Astrocyte of the cerebellum (primary cell): ENCODE results near the gene TGM2.
A peak's percentile ranks its signal among the peaks of the same experiment; 100 is the strongest.

ENCODE experiments used
- DNase-seq: peaks from one replicate; pipeline ENCODE4 v3.0.0-alpha.2; 2011; ENCODE audit warnings: low read depth
- H3K4me3 ChIP-seq: 2 replicates; pipeline ENCODE4 v1.5.1; 2011; ENCODE audit warnings: mild to moderate bottlenecking, low read depth, low read length, moderate library complexity
- in situ Hi-C: cut with HindIII; loops from 2 replicates; pipeline ENCODE4 v1.10.0; 2017; ENCODE audit warnings: low sequenced_read_pairs
- TF ChIP-seq, protein P1 (sequence below): IDR thresholded peaks from 2 replicates; pipeline ENCODE4 v1.5.1; 2012; ENCODE audit warnings: low read length, low read depth, moderate library complexity, mild to moderate bottlenecking; ENCODE audit errors: missing control alignments

TGM2 gene

DNA sequence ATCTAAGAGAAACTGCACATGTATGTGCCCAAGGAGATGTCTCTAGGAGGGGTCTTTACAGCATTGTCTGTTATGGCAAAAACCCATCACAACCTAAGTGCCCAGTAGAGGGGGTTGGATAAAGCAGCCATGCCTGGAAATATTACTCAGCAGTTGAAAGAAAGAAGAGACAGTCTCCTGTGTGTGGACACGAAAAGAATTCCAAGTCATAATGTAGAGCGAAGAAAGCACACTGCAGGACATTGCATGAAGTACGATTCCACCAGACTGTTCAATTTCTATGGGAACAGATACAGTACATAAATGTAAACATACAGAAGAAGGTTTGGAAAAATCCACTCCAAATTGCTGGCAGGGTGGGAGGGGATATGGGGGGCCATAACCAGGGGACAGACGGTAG lies 7.3 kb upstream of the TGM2 start:
- DNase-seq, result peak; percentile 40
- TF ChIP-seq, protein P1, sequence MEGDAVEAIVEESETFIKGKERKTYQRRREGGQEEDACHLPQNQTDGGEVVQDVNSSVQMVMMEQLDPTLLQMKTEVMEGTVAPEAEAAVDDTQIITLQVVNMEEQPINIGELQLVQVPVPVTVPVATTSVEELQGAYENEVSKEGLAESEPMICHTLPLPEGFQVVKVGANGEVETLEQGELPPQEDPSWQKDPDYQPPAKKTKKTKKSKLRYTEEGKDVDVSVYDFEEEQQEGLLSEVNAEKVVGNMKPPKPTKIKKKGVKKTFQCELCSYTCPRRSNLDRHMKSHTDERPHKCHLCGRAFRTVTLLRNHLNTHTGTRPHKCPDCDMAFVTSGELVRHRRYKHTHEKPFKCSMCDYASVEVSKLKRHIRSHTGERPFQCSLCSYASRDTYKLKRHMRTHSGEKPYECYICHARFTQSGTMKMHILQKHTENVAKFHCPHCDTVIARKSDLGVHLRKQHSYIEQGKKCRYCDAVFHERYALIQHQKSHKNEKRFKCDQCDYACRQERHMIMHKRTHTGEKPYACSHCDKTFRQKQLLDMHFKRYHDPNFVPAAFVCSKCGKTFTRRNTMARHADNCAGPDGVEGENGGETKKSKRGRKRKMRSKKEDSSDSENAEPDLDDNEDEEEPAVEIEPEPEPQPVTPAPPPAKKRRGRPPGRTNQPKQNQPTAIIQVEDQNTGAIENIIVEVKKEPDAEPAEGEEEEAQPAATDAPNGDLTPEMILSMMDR, result peak; percentile 56
- no peak overlapping the region for H3K4me3 ChIP-seq
- in situ Hi-C loops, result no loop called here

DNA sequence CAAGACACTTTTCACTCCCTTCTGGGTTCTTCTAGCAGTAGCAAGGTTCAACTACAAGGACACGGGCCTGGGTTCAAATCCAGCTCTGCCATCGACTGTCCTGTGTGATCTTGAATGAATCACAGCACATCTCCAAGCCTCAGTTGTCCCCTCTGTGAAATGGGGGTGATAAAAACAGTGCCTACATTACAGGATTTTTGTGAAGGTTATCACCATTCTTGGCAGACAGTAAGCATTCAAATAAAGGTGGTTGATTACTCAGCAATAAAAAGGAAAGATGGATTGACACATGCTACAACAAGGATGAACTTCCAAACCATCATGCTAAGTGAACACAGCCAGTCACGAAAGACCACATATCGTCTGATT lies 6.6 kb upstream of the TGM2 start:
- in situ Hi-C loops, result no loop called here
- no peak for DNase-seq
- TF ChIP-seq, protein P1, result no peak
- H3K4me3 ChIP-seq, result no peak overlapping the region

DNA sequence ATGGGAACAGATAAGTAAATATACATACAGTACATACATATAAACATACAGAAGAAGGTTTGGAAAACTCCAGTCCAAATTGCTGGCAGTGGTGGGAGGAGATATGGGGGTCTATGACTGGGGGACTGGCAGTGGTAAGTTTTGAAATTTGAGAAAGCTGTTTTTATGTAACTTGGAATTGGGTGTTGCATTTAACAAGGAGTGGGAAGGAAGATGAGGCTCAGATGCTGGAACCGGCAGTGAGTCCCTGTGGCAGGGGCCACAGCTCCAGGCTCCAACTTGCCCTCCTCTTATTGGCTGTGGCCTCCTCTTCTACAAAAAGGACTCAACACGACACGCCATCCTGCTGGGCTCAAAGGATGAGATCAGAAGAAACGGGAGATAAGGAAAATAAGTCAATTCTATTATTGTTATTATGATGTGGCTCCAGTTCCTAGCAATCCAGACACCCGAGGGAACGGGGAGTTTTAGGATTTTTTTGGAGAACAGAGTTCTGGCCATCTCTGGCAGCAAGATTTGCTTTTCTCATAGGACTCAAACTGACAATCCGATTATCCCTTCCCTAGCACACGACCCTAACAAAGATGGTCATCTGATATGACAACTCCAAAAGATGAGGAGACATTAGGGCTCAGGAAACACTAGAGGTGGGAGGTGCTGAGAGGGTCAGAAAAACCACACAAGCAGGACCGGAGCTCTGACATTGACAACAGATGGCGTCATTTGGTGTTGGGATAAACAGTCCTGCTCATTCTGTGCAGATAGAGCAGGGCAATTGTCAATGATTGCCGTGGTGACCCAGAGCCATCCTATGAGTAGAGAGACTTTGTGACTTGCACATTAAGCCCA lies 6.0 kb upstream of the TGM2 start:
- in situ Hi-C loops, result no loop called here

DNA sequence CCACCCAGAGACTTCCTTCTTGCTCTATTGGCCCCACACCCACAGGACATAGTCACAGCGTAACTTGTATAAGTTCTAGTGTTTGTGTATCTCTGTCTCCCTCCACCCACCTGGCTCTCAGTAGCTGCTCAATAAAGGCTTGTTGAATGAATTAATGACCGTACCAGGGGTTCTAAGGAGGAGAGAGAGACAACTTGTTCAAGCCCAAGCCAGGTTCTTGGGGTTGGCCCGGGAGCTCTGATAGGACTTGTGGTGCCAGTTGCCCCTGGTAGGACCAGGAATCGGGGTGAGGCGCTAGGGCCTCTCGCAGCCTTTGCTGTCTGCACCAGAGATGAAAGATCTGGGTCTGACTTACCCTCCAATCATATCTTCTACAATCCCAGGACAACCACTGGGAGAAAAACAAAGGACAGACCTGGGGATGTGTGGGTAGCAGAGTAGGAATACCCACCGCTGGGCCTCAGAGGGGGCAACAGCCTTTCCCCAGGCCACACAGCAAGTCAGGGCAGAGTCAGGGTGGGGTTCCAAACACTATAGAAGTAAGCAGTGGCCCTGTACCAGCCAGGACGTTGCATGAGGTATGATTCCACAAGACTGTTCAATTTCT lies 5.3 kb upstream of the TGM2 start:
- in situ Hi-C loops, result no loop called here
- no peak overlapping the region for H3K4me3 ChIP-seq
- TF ChIP-seq, protein P1, result no peak
- DNase-seq, result no peak

More for the DNA sequence above, 6.0 kb upstream of the TGM2 start:
- no peak overlapping the region for H3K4me3 ChIP-seq
- TF ChIP-seq, protein P1, result no peak
- DNase-seq, result no peak

DNA sequence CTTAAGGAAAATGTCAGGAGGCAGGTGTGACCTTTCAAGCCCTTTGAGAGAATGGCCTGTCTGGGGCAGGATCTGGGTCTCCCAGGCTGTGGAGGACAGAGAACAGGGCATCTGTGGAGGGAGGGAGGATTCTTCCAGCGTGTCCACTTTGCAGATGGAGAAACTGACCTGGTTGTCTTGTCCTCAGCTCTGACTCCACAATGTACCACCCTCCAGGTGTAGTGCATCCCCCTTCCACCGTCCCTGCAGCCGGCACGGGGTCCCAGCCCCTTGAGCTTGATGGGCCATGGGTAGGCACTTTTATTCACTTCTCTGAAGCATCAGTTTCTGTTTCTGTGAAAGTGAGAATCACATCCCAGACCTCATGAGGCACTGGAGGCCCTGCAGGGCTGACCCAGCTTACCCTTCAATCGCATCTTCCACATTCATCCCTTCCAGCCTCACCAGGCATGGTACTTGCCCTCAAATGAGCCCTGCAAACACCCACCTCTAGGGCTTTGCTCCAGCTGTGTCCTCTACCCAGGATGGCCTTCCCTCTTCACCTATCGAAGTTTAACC lies 4.6 kb upstream of the TGM2 start:
- in situ Hi-C loops, result loop anchor here (5.0 kb wide), 1 partner anchor 97 kb away; no protein-coding TSS in a partner anchor
- H3K4me3 ChIP-seq, result no peak overlapping the region
- no peak for DNase-seq
- TF ChIP-seq, protein P1, result no peak

DNA sequence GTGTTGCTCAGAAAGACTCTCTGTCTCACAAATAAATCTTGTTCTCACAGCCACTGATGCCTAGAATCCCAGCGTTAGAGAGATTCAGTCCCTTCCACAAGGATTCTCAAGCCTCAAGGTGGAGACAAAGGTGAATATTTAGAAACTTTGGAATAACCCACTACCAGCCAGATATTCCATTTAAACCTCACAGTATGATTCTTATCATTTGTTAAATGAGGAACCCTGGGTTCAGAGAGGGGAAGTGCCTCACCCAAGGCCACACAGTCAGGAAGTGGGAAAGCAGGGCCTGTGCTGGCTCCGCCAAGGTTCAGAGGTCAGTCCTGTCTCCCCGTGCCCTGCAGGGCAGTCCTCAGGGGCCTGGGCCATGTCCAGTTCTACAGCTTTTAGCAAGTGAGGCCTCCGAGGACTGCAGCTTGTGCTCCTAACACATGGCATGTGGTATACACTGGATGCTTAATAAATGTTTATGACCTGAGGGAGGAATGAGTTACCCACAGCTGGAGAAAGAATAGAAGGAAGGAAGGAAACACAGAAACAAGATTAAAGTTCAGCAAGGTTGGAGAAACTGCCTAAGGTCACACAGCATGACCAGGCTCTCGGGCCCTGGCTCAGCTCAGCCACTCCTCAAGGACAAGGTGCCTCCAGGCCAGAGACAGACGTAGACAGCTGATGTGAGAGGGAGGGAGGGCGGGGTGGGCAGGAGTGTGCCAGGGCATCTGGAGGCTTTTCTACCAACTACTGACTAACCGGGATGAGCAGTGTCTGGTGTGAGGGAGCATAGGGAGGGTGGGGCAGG lies 3.9 kb upstream of the TGM2 start:
- TF ChIP-seq, protein P1, result no peak
- DNase-seq, result no peak
- no peak overlapping the region for H3K4me3 ChIP-seq
- in situ Hi-C loops, result loop anchor here (5.0 kb wide), 1 partner anchor 97 kb away; no protein-coding TSS in a partner anchor
